A549 (cell line): ENCODE results near the gene COX6B1. TPM values are rescaled to one million over a fixed set of nuclear protein-coding genes. Genes with fewer than 3 reads are reported as not detected.
"Not testable (repeated sequence)": the region's sequence is repeated elsewhere in the genome, so short reads cannot be mapped to it uniquely, and the experiment has no call there.

Experiments
- ATAC-seq, 2 experiments: fragments of 200-7000 bp in 1 of 2; fragments of >200 bp in 1 of 2; cut with Nextera tagmentation in 1 of 2; cut with Tn5 transposase in 1 of 2; 3 replicates each; pipeline versions ENCODE4 v1.8.0 to v1.9.1; 2018 to 2020; ENCODE audit warnings: mild to moderate bottlenecking in 1 of 2, moderate library complexity in 1 of 2
- CTCF ChIA-PET: fragments of 300-600 bp; sonication (Branson Sonifier 250); formaldehyde crosslinking; extraction: SDS; loops from one replicate; lab custom pipeline; 2021; ENCODE audit warnings: antibody characterized with exemption, inconsistent platforms; lab: Yijun Ruan, JAX
- POLR2A ChIA-PET: fragments of 350-600 bp; formaldehyde crosslinking; extraction: SDS; loops from one replicate; lab custom pipeline; 2021; ENCODE audit warnings: antibody characterized with exemption, inconsistent platforms; lab: Yijun Ruan, JAX
- DNase-seq, 2 experiments: peaks; one replicate each; pipeline versions ENCODE4 v3.0.0 to v3.0.0-alpha.2; 2011 to 2016; ENCODE audit warnings: low read depth in 1 of 2, low spot score in 1 of 2
- FAIRE-seq: peaks from 2 replicates; lab custom pipeline; 2011; peaks lifted over from hg19 to GRCh38; lab: Jason Lieb, UNC
- H3K27ac ChIP-seq, 2 experiments: fragments of >200 bp; sonication (Bioruptor Twin); formaldehyde crosslinking; 3 replicates each; pipeline ENCODE4 v1.5.1; 2016 to 2017
- H3K4me1 ChIP-seq: fragments of >200 bp; sonication (Bioruptor Twin); formaldehyde crosslinking; 3 replicates; pipeline ENCODE4 v1.6.1; 2016
- H3K4me2 ChIP-seq: fragments of >200 bp; sonication (Bioruptor Twin); formaldehyde crosslinking; 3 replicates; pipeline ENCODE4 v1.6.1; 2016
- H3K4me3 ChIP-seq: fragments of >200 bp; sonication (Bioruptor Twin); formaldehyde crosslinking; 3 replicates; pipeline ENCODE4 v1.5.1; 2016
- H3K9me3 ChIP-seq: fragments of >200 bp; sonication (Bioruptor Twin); formaldehyde crosslinking; 3 replicates; pipeline ENCODE4 v1.6.1; 2016
- CEBPB ChIP-seq, 2 experiments: fragments of >200 bp in 1 of 2; sonication (Bioruptor Twin) in 1 of 2; formaldehyde crosslinking in 1 of 2; IDR thresholded peaks; 2 replicates each; pipeline ENCODE4 v1.6.1; 2012 to 2016
- CTCF ChIP-seq: fragments of >200 bp; sonication (Bioruptor Twin); formaldehyde crosslinking; IDR thresholded peaks from 3 replicates; pipeline ENCODE4 v1.5.1; 2016
- FOSL2 ChIP-seq, 2 experiments: fragments of 450-650 bp in 1 of 2; fragments of >200 bp in 1 of 2; sonication (Bioruptor Twin) in 1 of 2; formaldehyde crosslinking; IDR thresholded peaks; 2 replicates each; pipeline versions ENCODE4 v1.5.0 to v1.6.1; 2016 to 2020; ENCODE audit warnings: mild to moderate bottlenecking in 1 of 2, moderate library complexity in 1 of 2
- HMGXB4 ChIP-seq: fragments of 250-450 bp; sonication (Bioruptor Pico); IDR thresholded peaks from 2 replicates; pipeline ENCODE4 v1.5.0; 2021; ENCODE audit warnings: mild to moderate bottlenecking, moderate library complexity, borderline replicate concordance
- MAFK ChIP-seq: fragments of 450-650 bp; IDR thresholded peaks from 2 replicates; pipeline ENCODE4 v1.6.1; 2014; ENCODE audit not compliant: partially characterized antibody
- MAX ChIP-seq: IDR thresholded peaks from 2 replicates; pipeline ENCODE4 v1.6.1; 2012
- MYC ChIP-seq: IDR thresholded peaks from 2 replicates; pipeline ENCODE4 v1.6.1; 2012; ENCODE audit warnings: mild to moderate bottlenecking, inconsistent platforms, low read length, improper control_type of control experiment, borderline replicate concordance
- RAD21 ChIP-seq, 2 experiments: fragments of >200 bp in 1 of 2; sonication (Bioruptor Twin) in 1 of 2; formaldehyde crosslinking in 1 of 2; IDR thresholded peaks in 1 of 2; conservative IDR thresholded peaks in 1 of 2; 2 replicates in 1 of 2; 3 replicates in 1 of 2; pipeline ENCODE4 v1.6.1; 2012 to 2018; ENCODE audit warnings: inconsistent platforms in 1 of 2
- ZFP36 ChIP-seq: fragments of 450-650 bp; IDR thresholded peaks from 2 replicates; pipeline ENCODE4 v1.6.1; 2014; ENCODE audit warnings: borderline replicate concordance; ENCODE audit not compliant: partially characterized antibody
- WGBS: methylation state at CpG from one replicate; pipeline ENCODE4 v1.1.6; 2017; ENCODE audit errors: missing lambda C conversion rate; 5-methylcytosine and 5-hydroxymethylcytosine counted together
- polyA plus RNA-seq, 4 experiments: library from polyadenylated mRNA; depleted of rRNA in 3 of 4; stranded (reverse); fragments of >200 nt; fragmentation: RNase III in 1 of 4; extraction: RNeasy Plus Mini Kit Qiagen cat#74134 plus additional on column Dnase treatment in 1 of 4; gene quantifications; 2 replicates in 3 of 4; 3 replicates in 1 of 4; pipeline ENCODE4 v1.2.3, GENCODE V29; 2011 to 2017

The COX6B1 gene
- polyA plus RNA-seq, 2 of the 4 experiments (the other 2 are of a cell fraction): 749 to 1,260 TPM

- Histone ChIP-seq H3K4me3 (no peak overlapping the region), H3K27ac (no peak overlapping the region), H3K9me3 (no peaks in the 10 kb centered on the region), H3K4me1 (no peaks in the 10 kb centered on the region), H3K4me2 (no peak overlapping the region)
- WGBS: 68% methylated on average over 15 of the region's 15 CpGs
- peak; percentile 49 for TF ChIP-seq ZFP36
- TF ChIP-seq MAX: no peak
- FAIRE-seq (no peak), ATAC-seq (no peak), DNase-seq (no peak)
- CTCF ChIA-PET: interaction anchor here (0.6 to 7.3 kb wide), 6 partner anchors 21 to 323 kb away, joined by 3 to 85 read pairs (median 3); no protein-coding TSS in a partner anchor
- POLR2A ChIA-PET: no interaction called here
Observed at GRCh38 chr19:35675589-35676140, 27.5 kb downstream of the COX6B1 start.

- Histone ChIP-seq H3K4me3 (no peak overlapping the region), H3K9me3 (no peaks in the 10 kb centered on the region), H3K4me1 (no peaks in the 10 kb centered on the region), H3K27ac (no peak overlapping the region), H3K4me2 (no peak overlapping the region)
- POLR2A ChIA-PET: interaction anchor here (1.4 kb wide), 1 partner anchor 42 kb away, joined by 3 read pairs; the partner anchor contains the start of gene COX6B1
- TF ChIP-seq MYC: no peak
- TF ChIP-seq MAFK: peak; percentile 24
- TF ChIP-seq HMGXB4 (CRISPR knock-in tag): no peak
- TF ChIP-seq CEBPB (IDR thresholded peaks at IDR 0.05): no peak
- no peak for TF ChIP-seq FOSL2 (IDR thresholded peaks at IDR 0.05)
- TF ChIP-seq FOSL2 (CRISPR knock-in tag; IDR thresholded peaks at IDR 0.05): no peak
- FAIRE-seq (peak; percentile 81), ATAC-seq (no peak), DNase-seq (no peak)
- whole genome bisulfite sequencing: 42% methylated on average over 4 of the region's 4 CpGs
- CTCF ChIA-PET: interaction anchor here (1.2 to 5.7 kb wide), 6 partner anchors 9 to 141 kb away, joined by 3 to 116 read pairs (median 6); partner anchors contain the start of gene ZBTB32
Observed at GRCh38 chr19:35689836-35690235, 41.7 kb downstream of the COX6B1 start.

GRCh38 chr19:35691106-35691505 lies 43.0 kb downstream of the COX6B1 start:
- not testable (repeated sequence) for FAIRE-seq

GRCh38 chr19:35692010-35692409 lies 43.9 kb downstream of the COX6B1 start:
- no peak overlapping the region for H3K4me2 ChIP-seq
- no peak overlapping the region for H3K27ac ChIP-seq
- DNase-seq (no peak), FAIRE-seq (no peak), ATAC-seq (0 out of 6 replicates have a peak, but pooled peaks of 1 of the 2 experiments have one; percentile 12)
- ChIA-PET POLR2A (no interaction called here), CTCF (interaction anchor here (0.9 to 8.6 kb wide), 20 partner anchors 10 to 1565 kb away, joined by 3 to 116 read pairs (median 5); partner anchors contain the start of gene ZBTB32)
- no peak overlapping the region for H3K4me3 ChIP-seq
- WGBS: 74% methylated on average over 11 of the region's 11 CpGs
- H3K9me3 ChIP-seq: no peaks in the 10 kb centered on the region
- 0 out of 5 replicates have a peak, but pooled peaks of 1 of the 2 experiments have one; percentile 9 for TF ChIP-seq RAD21 (conservative IDR thresholded peaks at IDR 0.05 in 1 of 2, IDR thresholded peaks at IDR 0.05 in 1 of 2)
- TF ChIP-seq CTCF: no peak
- H3K4me1 ChIP-seq: no peaks in the 10 kb centered on the region

More at GRCh38 chr19:35691106-35691505, 43.0 kb downstream of the COX6B1 start:
- DNase-seq, H3K4me1 ChIP-seq, POLR2A ChIA-PET, H3K27ac ChIP-seq, H3K4me2 ChIP-seq, H3K9me3 ChIP-seq, H3K4me3 ChIP-seq, ATAC-seq: not testable (repeated sequence)
- CTCF ChIA-PET: interaction anchor here (0.6 to 5.7 kb wide), 8 partner anchors 9 to 181 kb away, joined by 3 to 116 read pairs (median 8); partner anchors contain the start of gene ZBTB32
- 78% methylated on average over 23 of the region's 37 CpGs for WGBS
